HepG2 (cell line): ENCODE measurements around the gene TMBIM1. TPM values are rescaled to one million over a fixed set of nuclear protein-coding genes. Genes with fewer than 3 reads are reported as not detected.

Experiments used
- ADNP ChIP-seq: sonication (generic); formaldehyde crosslinking; IDR thresholded peaks from 2 replicates; pipeline ENCODE4 v1.4.0; 2020; ENCODE audit warnings: missing genetic modification reagents
- ARNT ChIP-seq: fragments of 450-650 bp; IDR thresholded peaks from 2 replicates; pipeline ENCODE4 v1.6.1; 2017
- BCL3 ChIP-seq: sonication (generic); formaldehyde crosslinking; IDR thresholded peaks from 2 replicates; pipeline ENCODE4 v1.5.1; 2020; ENCODE audit warnings: mild to moderate bottlenecking, missing genetic modification reagents, moderate library complexity
- GABPA ChIP-seq, 2 experiments: IDR thresholded peaks; 2 replicates each; pipeline ENCODE4 v1.6.1; 2011 to 2016; ENCODE audit warnings: low read depth in 2 of 2, low read length in 1 of 2, missing biosample characterization in 1 of 2, missing genetic modification characterization in 1 of 2
- KMT2B ChIP-seq: IDR thresholded peaks from 2 replicates; pipeline ENCODE4 v1.6.1; 2016; ENCODE audit warnings: missing genetic modification reagents, missing compliant biosample characterization
- MLLT10 ChIP-seq: sonication (generic); formaldehyde crosslinking; IDR thresholded peaks from 2 replicates; pipeline ENCODE4 v1.4.0; 2020; ENCODE audit warnings: missing genetic modification reagents
- MXD4 ChIP-seq: IDR thresholded peaks from 2 replicates; pipeline ENCODE4 v1.6.1; 2016; ENCODE audit warnings: mild to moderate bottlenecking, missing biosample characterization, missing genetic modification reagents
- NCOA2 ChIP-seq: sonication (generic); formaldehyde crosslinking; IDR thresholded peaks from 2 replicates; pipeline ENCODE4 v1.8.0; 2022; ENCODE audit warnings: inconsistent platforms
- TBP ChIP-seq: sonication (generic); formaldehyde crosslinking; IDR thresholded peaks from 2 replicates; pipeline ENCODE4 v1.5.0; 2020; ENCODE audit warnings: missing genetic modification reagents
- THAP9 ChIP-seq: sonication (generic); formaldehyde crosslinking; IDR thresholded peaks from 2 replicates; pipeline ENCODE4; 2020; ENCODE audit warnings: missing genetic modification reagents, mild to moderate bottlenecking, borderline replicate concordance
- TOPORS ChIP-seq: sonication (generic); formaldehyde crosslinking; IDR thresholded peaks from 2 replicates; pipeline ENCODE4 v1.8.0; 2023; ENCODE audit warnings: mild to moderate bottlenecking, missing genetic modification reagents
- ZBTB2 ChIP-seq: sonication (generic); formaldehyde crosslinking; IDR thresholded peaks from 2 replicates; pipeline ENCODE4 v1.8.0; 2022; ENCODE audit warnings: low read depth, missing genetic modification reagents
- ZNF20 ChIP-seq: sonication (generic); formaldehyde crosslinking; IDR thresholded peaks from 2 replicates; pipeline ENCODE4 v1.4.0; 2020; ENCODE audit warnings: mild to moderate bottlenecking, moderate library complexity, missing genetic modification reagents
- ZNF770 ChIP-seq: sonication (generic); formaldehyde crosslinking; IDR thresholded peaks from 2 replicates; pipeline ENCODE4 v1.5.0; 2020; ENCODE audit warnings: mild to moderate bottlenecking, missing genetic modification reagents
- polyA plus RNA-seq, 8 experiments: library from polyadenylated mRNA; depleted of rRNA in 3 of 8; stranded (reverse) in 7 of 8; unstranded in 1 of 8; fragments of >200 nt; fragmentation: Illumina TruSeq in 4 of 8; extraction: Trizol in 4 of 8; gene quantifications; 2 replicates each; pipeline versions ENCODE4 v1.2.1 to v1.2.3, GENCODE V29; 2011 to 2016; ENCODE audit warnings: low read depth in 4 of 8, missing spikeins in 1 of 8, mixed read lengths in 1 of 8; ENCODE audit not compliant: insufficient read depth in 1 of 8
- total RNA-seq, 5 experiments: library from RNA; depleted of rRNA; stranded (reverse); fragments of >200 nt; fragmentation: Illumina TruSeq; extraction: Trizol; gene quantifications; 2 replicates each; pipeline ENCODE4 v1.2.3, GENCODE V29; 2016; ENCODE audit warnings: low read depth in 1 of 5
- TF ChIP-seq, protein P1 (sequence below): sonication (generic); formaldehyde crosslinking; IDR thresholded peaks from 2 replicates; pipeline ENCODE4 v1.4.0; 2020; ENCODE audit warnings: missing genetic modification reagents
- TF ChIP-seq, protein P2 (sequence below): IDR thresholded peaks from 2 replicates; pipeline ENCODE4 v1.6.1; 2016

The TMBIM1 gene
- total and polyA plus RNA-seq, 2 of the 13 experiments (the other 11 are each of a cell fraction or from before 2014, with no cell fraction given), result 127 to 139 TPM

- TF ChIP-seq ZBTB2 (CRISPR knock-in tag) (0 out of 2 replicates have a peak, but pooled peaks have one; percentile 48), ZNF20 (CRISPR knock-in tag) (no peak), TBP (CRISPR knock-in tag) (no peak), ARNT (no peak), GABPA (IDR thresholded peaks at IDR 0.05; ENCODE audit: low read depth, low read length) (no peak), GABPA (CRISPR knock-in tag; IDR thresholded peaks at IDR 0.05; ENCODE audit: low read depth) (peak; percentile 39; the same call in 1 of the 2 replicates), TOPORS (CRISPR knock-in tag) (no peak), MXD4 (peak; percentile 52; the same call in 1 of the 2 replicates), MLLT10 (CRISPR knock-in tag) (no peak), ZNF770 (CRISPR knock-in tag) (no peak; the same call in 1 of the 2 replicates), NCOA2 (CRISPR knock-in tag) (peak; percentile 15; the same call in 1 of the 2 replicates), THAP9 (CRISPR knock-in tag) (peak; percentile 75; the same call in 1 of the 2 replicates), BCL3 (no peak; the same call in 1 of the 2 replicates), ADNP (CRISPR knock-in tag) (no peak), KMT2B (CRISPR knock-in tag) (0 out of 2 replicates have a peak, but pooled peaks have one; percentile 15)
- TF ChIP-seq, protein P1, sequence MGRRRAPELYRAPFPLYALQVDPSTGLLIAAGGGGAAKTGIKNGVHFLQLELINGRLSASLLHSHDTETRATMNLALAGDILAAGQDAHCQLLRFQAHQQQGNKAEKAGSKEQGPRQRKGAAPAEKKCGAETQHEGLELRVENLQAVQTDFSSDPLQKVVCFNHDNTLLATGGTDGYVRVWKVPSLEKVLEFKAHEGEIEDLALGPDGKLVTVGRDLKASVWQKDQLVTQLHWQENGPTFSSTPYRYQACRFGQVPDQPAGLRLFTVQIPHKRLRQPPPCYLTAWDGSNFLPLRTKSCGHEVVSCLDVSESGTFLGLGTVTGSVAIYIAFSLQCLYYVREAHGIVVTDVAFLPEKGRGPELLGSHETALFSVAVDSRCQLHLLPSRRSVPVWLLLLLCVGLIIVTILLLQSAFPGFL (CRISPR knock-in tag), result no peak
- TF ChIP-seq, protein P2, sequence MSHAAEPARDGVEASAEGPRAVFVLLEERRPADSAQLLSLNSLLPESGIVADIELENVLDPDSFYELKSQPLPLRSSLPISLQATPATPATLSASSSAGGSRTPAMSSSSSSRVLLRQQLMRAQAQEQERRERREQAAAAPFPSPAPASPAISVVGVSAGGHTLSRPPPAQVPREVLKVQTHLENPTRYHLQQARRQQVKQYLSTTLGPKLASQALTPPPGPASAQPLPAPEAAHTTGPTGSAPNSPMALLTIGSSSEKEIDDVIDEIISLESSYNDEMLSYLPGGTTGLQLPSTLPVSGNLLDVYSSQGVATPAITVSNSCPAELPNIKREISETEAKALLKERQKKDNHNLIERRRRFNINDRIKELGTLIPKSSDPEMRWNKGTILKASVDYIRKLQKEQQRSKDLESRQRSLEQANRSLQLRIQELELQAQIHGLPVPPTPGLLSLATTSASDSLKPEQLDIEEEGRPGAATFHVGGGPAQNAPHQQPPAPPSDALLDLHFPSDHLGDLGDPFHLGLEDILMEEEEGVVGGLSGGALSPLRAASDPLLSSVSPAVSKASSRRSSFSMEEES, result peak; percentile 46; the same call in 1 of the 2 replicates
These were observed 31.5 kb upstream of the TMBIM1 start (continued) for GRCh38 chr2:218323526-218324472.
